ENCODE measurements around the gene EPM2AIP1.
"Not testable (repeated sequence)": the region's sequence is repeated elsewhere in the genome, so short reads cannot be mapped to it uniquely, and the experiment has no call there.

The EPM2AIP1 gene

DNA sequence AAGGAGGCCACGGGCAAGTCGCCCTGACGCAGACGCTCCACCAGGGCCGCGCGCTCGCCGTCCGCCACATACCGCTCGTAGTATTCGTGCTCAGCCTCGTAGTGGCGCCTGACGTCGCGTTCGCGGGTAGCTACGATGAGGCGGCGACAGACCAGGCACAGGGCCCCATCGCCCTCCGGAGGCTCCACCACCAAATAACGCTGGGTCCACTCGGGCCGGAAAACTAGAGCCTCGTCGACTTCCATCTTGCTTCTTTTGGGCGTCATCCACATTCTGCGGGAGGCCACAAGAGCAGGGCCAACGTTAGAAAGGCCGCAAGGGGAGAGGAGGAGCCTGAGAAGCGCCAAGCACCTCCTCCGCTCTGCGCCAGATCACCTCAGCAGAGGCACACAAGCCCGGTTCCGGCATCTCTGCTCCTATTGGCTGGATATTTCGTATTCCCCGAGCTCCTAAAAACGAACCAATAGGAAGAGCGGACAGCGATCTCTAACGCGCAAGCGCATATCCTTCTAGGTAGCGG is at the start of gene EPM2AIP1:
TSS of gene EPM2AIP1 (minus strand) at position 326 of the 520 bp plus-strand sequence. CDS start at position 272, 54 bp downstream.
- no peak for DNase-seq

DNA sequence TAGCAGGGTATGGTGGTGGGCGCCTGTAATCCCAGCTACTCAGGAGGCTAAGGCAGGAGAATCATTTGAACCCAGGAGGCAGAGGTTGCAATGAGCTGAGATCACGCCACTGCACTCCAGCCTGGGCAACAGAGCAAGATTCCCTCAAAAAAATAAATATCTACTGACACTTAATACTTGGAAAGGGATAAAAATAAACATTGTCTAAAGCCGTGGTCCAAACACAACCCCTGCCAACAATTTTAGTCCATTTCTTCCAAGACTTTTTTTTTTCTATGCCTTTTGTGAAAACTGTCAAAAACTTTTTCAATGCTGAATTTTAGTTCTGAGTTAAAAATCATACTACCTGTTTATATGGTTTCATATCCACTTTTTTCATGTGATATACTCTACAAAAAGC is 49.8 kb upstream of the EPM2AIP1 start:
- DNase-seq: not testable (repeated sequence)

- no peak for DNase-seq
Observed at GRCh38 chr3:37041546-37042195, 48.7 kb upstream of the EPM2AIP1 start.

DNA sequence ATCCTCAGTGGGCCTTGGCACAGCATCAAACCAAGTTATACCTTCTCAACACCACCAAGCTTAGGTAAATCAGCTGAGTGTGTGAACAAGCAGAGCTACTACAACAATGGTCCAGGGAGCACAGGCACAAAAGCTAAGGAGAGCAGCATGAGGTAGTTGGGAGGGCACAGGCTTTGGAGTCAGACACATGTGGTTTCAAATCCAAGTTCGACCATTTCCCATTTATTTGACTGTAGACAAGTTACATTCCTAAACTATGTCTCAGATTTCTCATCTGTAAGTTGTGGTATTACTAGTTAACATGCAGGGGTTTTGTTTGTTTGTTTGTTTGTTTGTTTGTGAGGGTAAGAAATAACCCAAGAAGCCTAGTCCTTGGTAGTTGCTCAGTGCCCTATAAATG is 47.3 kb upstream of the EPM2AIP1 start:
- DNase-seq: no peak

DNA sequence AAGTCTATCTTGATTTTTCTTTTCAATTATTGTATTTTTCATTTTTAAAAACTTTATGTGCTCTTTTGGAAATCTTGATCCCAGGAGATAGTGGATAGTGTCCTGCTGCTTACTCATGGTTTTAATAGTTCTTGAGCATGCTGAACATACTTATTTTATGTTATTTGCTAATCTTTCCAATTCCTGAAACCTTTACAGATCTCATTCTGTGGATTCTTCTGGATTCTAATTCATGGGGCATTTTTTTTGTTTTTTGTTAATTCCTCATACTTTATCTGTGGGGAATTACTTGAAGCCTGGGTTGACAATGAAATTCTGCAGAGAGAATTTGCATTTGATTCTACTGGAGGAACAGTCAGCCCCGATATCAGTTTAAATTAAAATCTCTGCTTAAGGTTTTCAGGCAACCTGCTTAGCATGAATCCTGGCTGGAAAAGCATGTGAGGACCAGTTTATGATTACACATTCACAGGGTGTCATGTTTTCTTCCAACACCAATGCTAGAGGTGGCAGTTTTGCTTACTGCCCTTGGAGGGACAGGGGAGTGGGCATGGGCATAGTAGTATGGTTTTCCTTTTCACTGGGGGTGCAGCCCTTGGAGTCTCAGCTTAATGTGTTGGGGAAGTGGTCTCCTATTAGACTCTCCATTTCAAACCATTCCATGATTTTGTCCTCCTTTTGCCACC is 46.4 kb upstream of the EPM2AIP1 start:
- no peak for DNase-seq

- DNase-seq: no peak
Observed at GRCh38 chr3:37037352-37037751, 44.4 kb upstream of the EPM2AIP1 start.

DNA sequence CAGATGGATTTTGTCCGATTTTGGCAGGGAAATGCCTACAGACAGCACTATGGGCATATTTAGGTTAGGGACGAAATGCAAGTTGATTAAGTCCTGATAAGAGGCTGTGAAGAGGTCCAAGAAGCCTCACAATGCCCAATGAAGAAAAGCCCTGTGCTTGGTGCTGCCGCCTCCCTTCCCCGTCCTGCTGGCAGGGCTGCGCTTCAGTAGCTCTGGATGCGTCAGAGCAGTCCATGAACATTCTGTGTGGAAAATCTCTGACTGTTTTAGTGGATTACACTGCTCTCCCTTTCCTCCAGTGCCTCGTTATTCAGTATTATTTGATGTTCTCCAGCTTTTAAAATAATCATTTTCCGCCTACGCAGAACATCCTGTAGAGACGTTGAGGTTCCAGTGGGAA is 40.0 kb upstream of the EPM2AIP1 start:
- DNase-seq: no peak

DNA sequence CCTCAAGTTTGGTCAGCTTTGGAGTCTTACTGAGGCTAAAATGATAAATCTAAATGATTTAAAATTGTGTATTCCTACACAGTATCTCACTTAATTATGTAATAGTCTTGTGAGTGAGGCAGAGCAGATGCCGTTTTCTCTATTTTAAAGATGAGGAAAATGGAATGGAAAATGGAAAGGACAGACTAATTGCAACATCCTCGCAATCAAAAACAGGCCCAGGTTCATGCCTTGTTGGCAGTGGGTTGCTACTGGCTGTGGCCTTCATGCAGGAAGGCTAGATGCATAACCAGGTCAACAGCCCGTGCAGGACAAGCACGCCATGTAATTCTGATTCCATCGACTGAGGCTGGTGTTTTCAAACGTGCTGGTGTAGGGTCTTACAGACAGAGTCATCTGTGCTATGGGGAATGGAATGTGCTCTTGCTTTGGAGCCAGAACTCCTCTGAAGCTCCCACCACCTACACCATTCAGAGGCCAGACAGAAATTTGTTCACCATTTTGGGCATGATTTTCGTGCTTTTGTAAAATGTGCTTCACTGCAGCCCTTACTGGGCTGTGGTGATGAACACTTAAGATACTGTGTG is 38.3 kb upstream of the EPM2AIP1 start:
- DNase-seq: no peak

GRCh38 chr3:37030588-37030987 is 37.7 kb upstream of the EPM2AIP1 start:
- DNase-seq: no peak

DNA sequence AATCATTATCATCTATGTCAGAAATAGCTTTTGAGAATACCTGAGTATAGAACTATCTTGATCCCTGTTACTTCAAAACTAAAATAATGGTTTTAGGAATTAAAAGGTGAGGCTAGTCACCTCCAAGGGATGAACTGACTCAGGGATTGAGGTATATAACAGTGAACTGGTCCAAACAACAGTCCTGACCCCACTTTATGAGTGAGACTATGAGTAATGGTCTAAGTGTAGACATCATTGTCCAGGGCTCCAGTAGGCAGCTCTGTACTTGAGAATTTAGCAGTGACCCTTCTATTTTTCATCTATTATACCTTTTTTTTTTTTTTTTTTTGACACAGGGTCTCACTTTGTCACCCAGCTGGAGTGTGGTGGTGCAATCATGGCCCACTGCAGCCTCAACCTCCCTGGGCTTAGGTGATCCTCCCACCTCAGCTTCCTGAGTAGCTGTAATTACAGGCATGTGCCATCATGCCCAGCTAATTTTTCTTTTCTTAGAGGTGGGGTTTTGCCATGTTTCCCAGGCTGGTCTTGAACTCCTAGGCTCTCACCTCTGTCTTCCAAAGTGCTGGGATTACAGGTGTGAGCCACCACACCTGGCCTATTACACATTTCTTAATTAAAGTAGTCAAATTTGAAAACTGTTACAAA is 36.7 kb upstream of the EPM2AIP1 start:
- no peak for DNase-seq

GRCh38 chr3:37029111-37029510 is 36.2 kb upstream of the EPM2AIP1 start:
- DNase-seq: no peak

DNA sequence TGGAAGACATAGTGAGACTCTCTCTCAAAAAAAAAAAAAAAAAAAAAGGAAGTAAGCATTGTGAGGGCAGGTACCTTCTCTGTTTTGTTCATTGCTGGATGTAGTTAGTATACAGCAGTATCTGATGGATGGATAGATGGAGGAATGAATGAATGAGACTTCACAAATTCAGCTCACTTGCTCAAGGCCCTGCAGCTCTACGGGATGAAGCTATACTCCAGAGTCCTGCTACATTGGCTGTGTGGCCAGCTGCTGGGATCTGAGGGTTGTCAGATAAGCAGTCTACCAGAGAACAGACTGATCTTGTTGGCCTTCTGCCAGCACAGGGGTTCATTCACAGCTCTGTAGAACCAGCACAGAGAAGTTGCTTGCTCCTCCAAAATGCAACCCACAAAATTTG is 35.4 kb upstream of the EPM2AIP1 start:
- DNase-seq: no peak

DNA sequence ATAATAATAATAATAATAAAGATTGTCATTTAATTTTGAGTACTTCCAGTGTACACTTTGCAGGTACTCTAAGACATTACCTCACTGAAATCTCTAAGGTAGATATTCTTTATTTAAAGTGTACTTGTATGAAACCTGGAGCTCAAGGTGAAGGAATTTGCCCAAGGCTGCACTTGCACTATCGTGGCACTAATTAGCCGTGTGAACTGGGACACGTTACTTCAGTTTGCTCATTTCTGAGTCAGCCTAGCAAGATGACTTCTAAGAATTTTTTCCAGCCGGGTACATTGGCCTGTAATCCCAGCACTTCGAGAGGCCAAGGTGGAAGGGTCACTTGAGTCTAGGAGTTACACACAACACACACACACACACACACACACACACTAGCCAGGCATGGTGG is 33.9 kb upstream of the EPM2AIP1 start:
- DNase-seq: no peak

- DNase-seq: no peak
Observed at GRCh38 chr3:37025561-37026335, 32.8 kb upstream of the EPM2AIP1 start.

DNA sequence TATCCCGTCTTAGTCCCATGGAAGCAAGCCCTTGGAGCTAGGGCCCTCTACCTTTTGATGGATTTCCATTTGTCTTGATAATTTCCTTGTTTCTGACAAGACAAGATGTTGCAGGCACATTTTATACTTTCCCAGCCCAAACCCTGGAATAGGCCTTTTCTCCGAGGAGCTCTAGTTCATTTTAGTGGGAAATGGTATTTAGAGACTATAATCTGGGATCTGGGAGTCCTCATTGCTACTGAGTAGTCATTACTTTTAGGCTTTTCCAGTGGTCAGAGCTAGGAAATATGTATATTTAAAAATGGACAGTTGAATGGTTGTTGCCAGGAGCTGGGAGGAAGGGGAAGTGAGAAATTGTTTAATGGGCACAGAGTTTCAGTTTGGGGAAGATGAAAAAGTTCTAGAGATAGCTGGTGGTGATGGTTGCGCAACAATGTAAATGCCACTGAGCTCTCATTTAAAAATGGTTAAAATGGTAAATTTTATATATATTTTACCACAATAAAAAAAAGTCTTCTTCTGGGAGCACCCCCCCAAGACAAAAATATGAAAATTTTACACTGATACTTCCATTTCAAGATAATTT is 32.0 kb upstream of the EPM2AIP1 start:
- DNase-seq: no peak

DNA sequence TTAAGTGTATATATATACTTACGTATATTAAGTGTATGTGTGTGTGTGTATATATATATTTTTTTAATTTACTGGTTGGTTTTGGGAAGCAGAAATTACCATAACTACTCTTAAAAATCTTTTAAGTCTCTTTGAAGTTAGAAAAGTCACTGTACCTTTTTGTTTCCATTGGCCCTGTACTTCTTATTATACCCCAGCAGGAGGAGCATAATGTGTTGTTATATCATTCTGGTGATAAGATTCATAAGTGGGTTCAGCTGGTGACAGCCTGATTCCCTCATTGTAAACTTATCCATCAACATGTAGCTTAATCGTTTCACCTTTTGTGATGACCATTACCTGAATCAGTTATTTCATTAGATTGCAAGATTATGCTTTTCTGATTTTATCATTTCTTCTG is 31.2 kb upstream of the EPM2AIP1 start:
- no peak for DNase-seq

- no peak for DNase-seq
Observed at GRCh38 chr3:37017683-37018082, 24.8 kb upstream of the EPM2AIP1 start.

DNA sequence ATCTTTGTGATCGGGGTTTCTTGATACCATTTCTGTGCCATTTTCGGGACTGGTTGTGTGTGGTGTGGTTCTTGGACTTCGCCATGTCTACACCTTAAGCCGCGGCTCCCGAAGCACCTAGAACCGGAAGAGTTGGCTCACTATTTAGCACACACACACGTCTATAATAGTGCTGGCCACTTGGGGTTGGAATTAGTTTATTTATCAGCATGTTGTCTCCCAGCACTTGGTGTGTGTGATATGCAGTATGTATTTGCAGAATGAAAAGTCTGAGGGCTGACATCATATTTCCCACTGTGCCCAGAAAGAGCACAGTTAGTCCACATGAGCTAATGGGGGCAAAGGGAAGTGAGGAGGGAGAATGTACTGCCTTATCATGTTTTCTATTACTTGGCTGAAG is 24.0 kb upstream of the EPM2AIP1 start:
- DNase-seq: no peak

DNA sequence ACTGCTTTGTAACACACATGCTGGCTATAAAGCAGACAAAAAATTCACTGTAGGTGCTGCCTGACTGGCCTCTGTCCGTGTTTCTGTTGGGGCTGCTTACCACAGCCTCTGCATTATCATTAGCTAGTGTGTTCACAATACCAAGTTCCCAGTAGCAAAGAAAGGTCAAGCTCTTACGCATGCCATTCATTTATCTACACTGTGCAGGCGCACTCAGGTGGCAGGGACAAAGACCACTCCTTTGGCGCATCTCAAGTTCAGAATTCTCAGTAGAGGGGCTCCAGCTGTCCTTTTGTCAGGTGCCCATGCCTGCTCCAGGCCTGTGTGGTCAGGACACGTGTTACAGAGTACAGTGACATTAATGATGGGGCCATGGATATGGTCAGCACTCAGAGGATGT is 22.7 kb upstream of the EPM2AIP1 start:
- no peak for DNase-seq

- DNase-seq: no peak
Observed at GRCh38 chr3:37014620-37015019, 21.7 kb upstream of the EPM2AIP1 start.

GRCh38 chr3:36993326-36994283 is 674 bp upstream of the EPM2AIP1 start, which contains the start of gene MLH1:
Gene MLH1 (plus strand): TSS chr3:36993518. CDS start chr3:36993548, 30 bp downstream.
- no peak for DNase-seq

All from NCI-H1105 (cell line).